ENCODE results near the gene IGDCC3.
"Not testable (repeated sequence)": the region's sequence is repeated elsewhere in the genome, so short reads cannot be mapped to it uniquely, and the experiment has no call there.

The IGDCC3 gene

DNA sequence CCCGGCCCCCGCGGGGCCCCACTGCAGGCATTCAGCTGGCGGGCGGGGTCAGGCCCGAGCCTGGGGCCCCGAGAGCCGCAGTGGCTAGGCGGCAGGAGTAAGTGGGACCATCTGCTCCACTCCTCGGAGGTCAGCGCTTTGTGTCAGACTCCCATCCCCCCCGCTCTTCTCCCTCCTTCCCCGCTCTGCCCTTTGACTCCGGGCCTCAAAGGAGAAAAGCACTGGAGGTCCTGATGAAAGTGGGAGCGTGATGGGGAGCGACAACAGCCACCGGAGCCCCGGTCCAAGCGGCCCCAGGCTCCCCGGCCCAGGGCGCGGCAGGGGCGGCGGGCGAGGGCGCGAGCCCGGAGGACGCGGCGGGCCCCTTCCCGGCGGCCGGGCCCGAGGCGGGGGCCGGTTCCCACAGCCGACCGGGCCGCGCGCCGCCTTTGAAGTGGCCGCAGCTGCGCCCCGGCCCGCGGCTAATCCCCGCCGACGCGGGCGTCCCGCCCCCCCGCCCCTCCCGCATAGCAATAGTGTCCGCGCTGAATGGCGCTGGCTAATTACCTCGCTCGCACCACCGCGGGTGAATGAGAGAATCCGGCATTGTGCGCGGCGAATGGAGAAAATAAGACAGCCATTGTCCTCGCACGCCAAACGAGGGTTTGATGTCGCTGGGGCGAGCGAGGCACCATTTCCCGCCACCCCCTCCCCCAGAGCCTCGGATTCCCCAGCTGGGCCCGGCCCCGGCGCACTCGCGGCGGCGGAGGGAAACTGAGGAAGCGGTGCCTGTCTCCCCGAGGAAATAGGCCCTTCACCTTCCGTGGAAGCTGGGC lies 22.4 kb downstream of the IGDCC3 start:
- Histone ChIP-seq H3K9me3 (ENCODE audit: control insufficient read depth, low read length) (peaks cover 19% of the 10 kb centered on the region), H3K4me1 (ENCODE audit: control insufficient read depth, insufficient read depth, low read length, poor library complexity, severe bottlenecking) (peaks cover 5% of the 10 kb centered on the region), H3K27ac (ENCODE audit: low read depth, low read length, severe bottlenecking) (peak overlapping the region; percentile 75), H3K36me3 (ENCODE audit: control insufficient read depth, insufficient read depth, low read length) (peaks cover 32% of the 10 kb centered on the region), H3K4me3 (ENCODE audit: extremely low read depth, insufficient read depth, low read length, poor library complexity, severe bottlenecking) (peak overlapping the region; percentile 36)
- WGBS, 2 experiments (ENCODE audit: insufficient coverage in 2 of 2), result 2 to 3% methylated on average over 50 to 65 of the region's 85 CpGs

- peaks cover 19% of the 10 kb centered on the region for H3K9me3 ChIP-seq (ENCODE audit: control insufficient read depth, low read length)
- H3K36me3 ChIP-seq (ENCODE audit: control insufficient read depth, insufficient read depth, low read length), result peaks cover 32% of the 10 kb centered on the region
- H3K4me3 ChIP-seq (ENCODE audit: extremely low read depth, insufficient read depth, low read length, poor library complexity, severe bottlenecking), result peak overlapping the region; percentile 21
- WGBS, 2 experiments (ENCODE audit: insufficient coverage in 2 of 2), result 40 to 66% methylated on average over 5 to 7 of the region's 10 CpGs
- peak overlapping the region; percentile 69 for H3K27ac ChIP-seq (ENCODE audit: low read depth, low read length, severe bottlenecking)
- H3K4me1 ChIP-seq (ENCODE audit: control insufficient read depth, insufficient read depth, low read length, poor library complexity, severe bottlenecking), result peaks cover 5% of the 10 kb centered on the region
Observed at GRCh38 chr15:65354835-65355172, 23.0 kb downstream of the IGDCC3 start.

DNA sequence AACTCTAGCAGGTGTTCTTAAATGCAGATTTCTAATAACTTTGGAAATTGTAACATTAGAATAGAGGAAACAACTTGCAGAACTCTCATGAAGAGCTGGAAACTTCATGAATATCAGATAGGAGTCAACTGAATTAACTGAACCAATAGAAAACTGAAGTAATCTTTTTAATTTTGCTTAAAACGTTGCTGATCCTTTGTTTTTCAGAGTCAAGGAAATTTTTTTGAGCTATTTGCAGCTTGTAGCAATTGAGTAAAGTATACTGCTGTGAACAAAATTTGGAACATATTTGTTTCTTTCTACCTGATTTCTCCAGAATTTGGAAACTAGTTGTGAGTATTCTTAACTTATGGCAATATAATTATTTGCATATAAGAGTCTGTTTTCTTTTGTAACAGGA lies 25.8 kb downstream of the IGDCC3 start:
- 100% methylated on average over 1 of the region's 1 CpG for WGBS, 2 experiments (ENCODE audit: insufficient coverage in 2 of 2)
- H3K27ac ChIP-seq (ENCODE audit: low read depth, low read length, severe bottlenecking); H3K4me1 ChIP-seq (ENCODE audit: control insufficient read depth, insufficient read depth, low read length, poor library complexity, severe bottlenecking); H3K4me3 ChIP-seq (ENCODE audit: extremely low read depth, insufficient read depth, low read length, poor library complexity, severe bottlenecking): not testable (repeated sequence)
- Histone ChIP-seq H3K36me3 (ENCODE audit: control insufficient read depth, insufficient read depth, low read length) (peaks cover 25% of the 10 kb centered on the region), H3K9me3 (ENCODE audit: control insufficient read depth, low read length) (peaks cover 19% of the 10 kb centered on the region)

- H3K27ac ChIP-seq (ENCODE audit: low read depth, low read length, severe bottlenecking), result no peak overlapping the region
- H3K9me3 ChIP-seq (ENCODE audit: control insufficient read depth, low read length), result peaks cover 19% of the 10 kb centered on the region
- 90% methylated on average over 7 of the region's 8 CpGs for WGBS, 2 experiments (ENCODE audit: insufficient coverage in 2 of 2)
- H3K4me1 ChIP-seq (ENCODE audit: control insufficient read depth, insufficient read depth, low read length, poor library complexity, severe bottlenecking), result peaks cover 8% of the 10 kb centered on the region
- no peak overlapping the region for H3K4me3 ChIP-seq (ENCODE audit: extremely low read depth, insufficient read depth, low read length, poor library complexity, severe bottlenecking)
- peaks cover 25% of the 10 kb centered on the region for H3K36me3 ChIP-seq (ENCODE audit: control insufficient read depth, insufficient read depth, low read length)
Observed at GRCh38 chr15:65349338-65349737, 28.5 kb downstream of the IGDCC3 start.

DNA sequence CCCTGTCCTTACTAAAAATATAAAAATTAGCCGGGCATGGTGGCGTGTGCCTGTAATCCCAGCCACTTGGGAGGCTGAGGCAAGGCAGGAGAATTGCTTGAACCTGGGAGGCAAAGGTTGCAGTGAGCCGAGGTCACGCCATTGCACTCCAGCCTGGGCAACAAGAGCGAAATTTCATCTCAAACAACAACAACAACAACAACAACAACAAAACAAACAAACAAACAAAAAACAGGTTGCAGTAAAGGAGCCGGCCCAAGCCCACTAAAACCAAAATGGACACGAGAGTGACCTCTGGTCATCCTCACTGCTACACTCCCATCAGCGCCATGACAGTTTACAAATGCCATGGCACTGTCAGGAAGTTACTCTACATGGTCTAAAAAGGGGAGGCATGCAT lies 30.0 kb downstream of the IGDCC3 start:
- H3K9me3 ChIP-seq (ENCODE audit: control insufficient read depth, low read length), result peaks cover 11% of the 10 kb centered on the region
- H3K4me1 ChIP-seq (ENCODE audit: control insufficient read depth, insufficient read depth, low read length, poor library complexity, severe bottlenecking), result peaks cover 11% of the 10 kb centered on the region
- H3K36me3 ChIP-seq (ENCODE audit: control insufficient read depth, insufficient read depth, low read length), result peaks cover 18% of the 10 kb centered on the region
- not testable (repeated sequence) for H3K27ac ChIP-seq (ENCODE audit: low read depth, low read length, severe bottlenecking); H3K4me3 ChIP-seq (ENCODE audit: extremely low read depth, insufficient read depth, low read length, poor library complexity, severe bottlenecking)
- 78 to 100% methylated on average over 1 to 7 of the region's 8 CpGs for WGBS, 2 experiments (ENCODE audit: insufficient coverage in 2 of 2)

DNA sequence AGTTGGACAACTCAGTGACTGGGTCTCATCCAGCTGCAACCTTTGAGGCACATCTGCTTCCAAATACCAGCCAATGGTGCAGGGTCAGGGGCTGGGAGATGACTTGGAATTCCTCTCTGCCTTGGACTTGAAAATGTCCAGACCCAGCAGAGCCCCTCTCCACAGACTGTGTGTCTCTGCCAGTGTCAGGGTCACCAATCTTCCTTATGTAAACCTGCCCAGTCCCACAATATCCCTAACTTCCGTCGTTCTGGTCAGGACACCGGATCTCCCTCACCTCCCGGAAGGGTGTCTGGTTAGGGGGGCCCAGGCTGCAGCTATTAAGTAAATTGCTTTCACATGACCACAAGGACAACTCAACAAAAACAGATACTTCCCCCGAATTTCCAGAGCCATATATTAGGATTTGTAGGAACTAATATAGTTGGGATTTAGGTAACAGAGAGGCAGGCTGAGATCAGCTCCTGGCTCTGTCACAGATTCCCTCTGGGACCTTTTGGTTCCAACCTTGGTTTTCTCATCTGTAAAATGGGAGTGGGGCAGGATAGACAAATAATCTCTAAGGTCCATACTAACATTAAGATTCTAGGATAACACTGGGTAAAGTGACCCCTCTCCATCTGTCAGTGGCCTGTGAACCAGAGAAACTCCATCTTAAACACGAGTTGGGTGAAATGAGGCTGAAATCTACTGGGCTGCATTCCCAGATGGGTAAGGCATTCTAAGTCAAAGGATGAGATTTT lies 30.8 kb downstream of the IGDCC3 start:
- H3K27ac ChIP-seq (ENCODE audit: low read depth, low read length, severe bottlenecking), result peak overlapping the region; percentile 76
- peaks cover 11% of the 10 kb centered on the region for H3K4me1 ChIP-seq (ENCODE audit: control insufficient read depth, insufficient read depth, low read length, poor library complexity, severe bottlenecking)
- no peak overlapping the region for H3K4me3 ChIP-seq (ENCODE audit: extremely low read depth, insufficient read depth, low read length, poor library complexity, severe bottlenecking)
- H3K9me3 ChIP-seq (ENCODE audit: control insufficient read depth, low read length), result peaks cover 4% of the 10 kb centered on the region
- peaks cover 16% of the 10 kb centered on the region for H3K36me3 ChIP-seq (ENCODE audit: control insufficient read depth, insufficient read depth, low read length)
- WGBS, 2 experiments (ENCODE audit: insufficient coverage in 2 of 2), result 83 to 100% methylated on average over 1 to 5 of the region's 6 CpGs

DNA sequence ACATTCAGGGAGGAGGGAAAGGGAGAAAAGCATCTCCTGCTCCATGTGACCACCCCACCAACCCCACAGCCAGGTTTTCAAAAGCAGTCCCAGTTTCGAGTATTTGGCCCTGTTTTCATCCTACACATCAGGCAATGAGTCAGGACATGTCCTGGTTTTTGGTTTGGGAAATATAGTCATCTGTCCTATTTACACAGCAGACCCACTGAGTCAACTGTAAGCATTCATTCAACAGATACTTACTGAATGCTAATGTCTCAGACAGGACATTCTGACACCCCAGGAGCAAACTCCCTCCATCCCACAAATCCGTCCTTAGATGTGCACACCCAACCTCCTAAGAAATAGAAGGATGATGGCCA lies 32.9 kb downstream of the IGDCC3 start:
- Histone ChIP-seq H3K27ac (ENCODE audit: low read depth, low read length, severe bottlenecking) (peak overlapping the region; percentile 6), H3K9me3 (ENCODE audit: control insufficient read depth, low read length) (no peaks in the 10 kb centered on the region), H3K36me3 (ENCODE audit: control insufficient read depth, insufficient read depth, low read length) (peaks cover 10% of the 10 kb centered on the region), H3K4me1 (ENCODE audit: control insufficient read depth, insufficient read depth, low read length, poor library complexity, severe bottlenecking) (peaks cover 19% of the 10 kb centered on the region), H3K4me3 (ENCODE audit: extremely low read depth, insufficient read depth, low read length, poor library complexity, severe bottlenecking) (no peak overlapping the region)
- 80% methylated on average over 1 of the region's 2 CpGs; no CpG with 5 or more reads in 1 of the 2 experiments for WGBS, 2 experiments (ENCODE audit: insufficient coverage in 2 of 2)

DNA sequence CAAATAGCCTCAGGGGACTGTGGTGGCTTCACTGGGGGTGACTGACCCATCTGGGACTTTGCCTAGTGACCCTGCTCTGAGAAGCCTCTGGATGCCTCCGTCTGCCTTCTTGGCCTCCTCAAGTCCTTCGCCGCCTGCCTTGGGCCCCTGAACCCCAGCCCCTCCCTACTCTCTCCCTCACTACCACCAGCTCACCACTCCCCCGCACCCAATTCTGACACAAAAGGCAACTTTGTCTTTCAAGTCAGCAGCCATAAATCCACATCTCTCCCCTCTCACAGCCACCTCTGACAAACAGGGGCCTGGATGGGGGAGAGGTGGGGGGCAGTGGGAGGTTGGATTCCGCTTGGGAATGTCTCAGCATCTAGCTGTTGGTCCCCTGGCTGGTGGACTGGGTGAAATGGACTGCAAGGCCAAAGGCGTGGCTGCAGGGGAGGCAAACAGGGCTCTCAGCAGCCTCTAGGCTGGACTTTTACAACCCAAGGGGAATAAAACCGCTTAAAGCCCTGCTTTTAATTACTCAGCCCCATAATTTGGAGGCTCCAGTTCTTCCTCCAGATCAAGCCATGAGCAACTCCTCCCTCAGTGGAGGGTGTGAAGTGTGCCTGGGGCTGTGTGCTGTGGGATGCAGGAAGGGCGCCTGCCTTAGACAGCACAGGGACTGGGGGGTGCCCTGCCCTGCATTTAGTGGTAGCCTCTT lies 33.4 kb downstream of the IGDCC3 start:
- H3K36me3 ChIP-seq (ENCODE audit: control insufficient read depth, insufficient read depth, low read length), result peaks cover 8% of the 10 kb centered on the region
- no peak overlapping the region for H3K4me3 ChIP-seq (ENCODE audit: extremely low read depth, insufficient read depth, low read length, poor library complexity, severe bottlenecking)
- peak overlapping the region; percentile 6 for H3K27ac ChIP-seq (ENCODE audit: low read depth, low read length, severe bottlenecking)
- 78 to 84% methylated on average over 3 to 5 of the region's 8 CpGs for WGBS, 2 experiments (ENCODE audit: insufficient coverage in 2 of 2)
- peaks cover 23% of the 10 kb centered on the region for H3K4me1 ChIP-seq (ENCODE audit: control insufficient read depth, insufficient read depth, low read length, poor library complexity, severe bottlenecking)
- no peaks in the 10 kb centered on the region for H3K9me3 ChIP-seq (ENCODE audit: control insufficient read depth, low read length)

DNA sequence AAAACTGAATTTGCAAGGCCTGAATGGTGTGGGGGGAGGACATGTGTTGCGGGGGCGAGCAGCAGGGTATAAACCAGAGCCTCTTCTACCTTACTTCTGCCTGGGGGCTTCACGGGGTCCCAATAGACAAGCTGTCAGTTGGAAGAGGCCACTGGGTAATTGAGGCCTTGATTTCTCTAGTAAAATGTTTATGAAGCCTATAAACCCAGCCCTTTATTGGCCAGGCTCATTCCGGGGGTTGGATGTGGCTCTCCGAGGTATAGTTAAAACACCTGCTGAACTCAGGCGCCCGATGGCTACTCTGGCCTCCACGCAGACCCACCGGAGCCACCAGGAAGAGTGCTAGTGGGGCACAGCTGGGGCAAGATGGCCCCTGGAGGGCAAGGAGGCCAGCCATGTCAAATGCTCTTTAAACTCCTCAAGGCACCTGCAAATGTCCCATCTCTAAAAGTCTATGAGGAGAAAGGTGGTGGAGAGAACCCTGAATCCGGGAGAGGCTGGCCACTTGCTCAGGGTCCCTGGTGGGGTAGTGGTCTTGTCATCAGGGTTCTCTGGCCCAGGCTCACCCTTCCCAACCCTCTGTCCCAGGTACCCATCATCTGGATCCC lies 34.3 kb downstream of the IGDCC3 start:
- H3K4me1 ChIP-seq (ENCODE audit: control insufficient read depth, insufficient read depth, low read length, poor library complexity, severe bottlenecking), result peaks cover 31% of the 10 kb centered on the region
- WGBS, 2 experiments (ENCODE audit: insufficient coverage in 2 of 2), result 95 to 96% methylated on average over 5 to 6 of the region's 10 CpGs
- no peak overlapping the region for H3K27ac ChIP-seq (ENCODE audit: low read depth, low read length, severe bottlenecking)
- no peaks in the 10 kb centered on the region for H3K36me3 ChIP-seq (ENCODE audit: control insufficient read depth, insufficient read depth, low read length)
- no peak overlapping the region for H3K4me3 ChIP-seq (ENCODE audit: extremely low read depth, insufficient read depth, low read length, poor library complexity, severe bottlenecking)
- no peaks in the 10 kb centered on the region for H3K9me3 ChIP-seq (ENCODE audit: control insufficient read depth, low read length)

DNA sequence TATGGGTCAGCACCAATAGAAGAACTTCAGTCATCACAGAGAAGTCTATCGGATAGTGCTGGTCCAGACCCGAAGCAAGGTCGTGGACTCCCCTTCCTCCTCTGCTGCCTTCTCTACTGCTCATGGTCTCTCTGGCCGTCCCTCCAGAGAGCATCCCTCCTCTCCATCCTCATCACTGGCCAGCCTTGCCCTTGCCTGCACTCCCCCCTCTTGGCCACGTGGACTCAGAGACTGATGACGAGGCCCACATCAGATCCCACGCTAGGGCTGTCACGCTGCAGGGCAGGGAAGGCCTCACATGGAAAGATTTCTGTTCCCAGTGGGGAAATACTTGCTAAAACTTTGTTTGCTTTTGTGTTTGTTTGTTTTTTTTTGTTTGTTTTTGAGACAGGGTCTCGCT lies 35.3 kb downstream of the IGDCC3 start:
- WGBS, 2 experiments (ENCODE audit: insufficient coverage in 2 of 2), result 92 to 96% methylated on average over 8 to 9 of the region's 9 CpGs
- Histone ChIP-seq H3K36me3 (ENCODE audit: control insufficient read depth, insufficient read depth, low read length) (no peaks in the 10 kb centered on the region), H3K9me3 (ENCODE audit: control insufficient read depth, low read length) (no peaks in the 10 kb centered on the region), H3K4me1 (ENCODE audit: control insufficient read depth, insufficient read depth, low read length, poor library complexity, severe bottlenecking) (peaks cover 40% of the 10 kb centered on the region), H3K27ac (ENCODE audit: low read depth, low read length, severe bottlenecking) (no peak overlapping the region), H3K4me3 (ENCODE audit: extremely low read depth, insufficient read depth, low read length, poor library complexity, severe bottlenecking) (no peak overlapping the region)

Measured in mesodermal cell (in vitro differentiated cells).